ENCODE results near the gene LGI1.

DNA sequence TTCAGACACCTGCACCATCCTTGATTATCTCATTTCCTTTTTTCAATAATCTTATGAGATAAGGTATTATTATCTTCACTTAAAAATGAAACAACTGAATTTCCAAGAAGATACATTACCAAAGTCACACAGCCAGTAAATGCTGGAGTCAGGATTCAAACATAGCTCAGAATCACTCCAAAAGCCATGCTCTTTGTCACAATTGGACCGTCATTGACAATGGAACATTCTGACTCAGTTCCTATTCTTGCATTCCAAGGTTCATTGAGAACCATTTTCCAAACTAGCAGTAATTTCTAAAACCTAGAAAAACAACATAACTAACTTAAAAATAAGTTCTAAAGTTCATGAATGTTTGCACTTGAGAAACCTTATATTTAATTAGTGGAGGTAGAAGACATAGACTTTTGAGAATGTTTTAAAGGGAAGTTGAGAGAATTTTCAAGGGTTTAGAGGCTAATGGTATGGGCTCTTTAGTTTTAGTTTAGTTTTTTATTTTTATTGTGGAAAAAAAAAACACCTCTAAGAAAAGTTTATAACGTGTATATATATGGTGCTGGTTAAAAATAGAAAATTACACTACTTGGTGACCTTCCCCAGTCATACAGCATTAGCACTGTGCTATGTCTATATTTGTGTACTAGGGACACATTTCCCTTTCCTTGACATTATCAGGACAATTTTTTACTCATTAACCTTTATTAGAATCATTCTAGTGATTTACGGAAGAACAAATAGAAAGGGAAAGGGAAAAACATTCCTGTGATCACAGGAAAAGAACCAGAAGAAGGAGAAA is 30.9 kb downstream of the LGI1 start:
- TF ChIP-seq, protein P1, sequence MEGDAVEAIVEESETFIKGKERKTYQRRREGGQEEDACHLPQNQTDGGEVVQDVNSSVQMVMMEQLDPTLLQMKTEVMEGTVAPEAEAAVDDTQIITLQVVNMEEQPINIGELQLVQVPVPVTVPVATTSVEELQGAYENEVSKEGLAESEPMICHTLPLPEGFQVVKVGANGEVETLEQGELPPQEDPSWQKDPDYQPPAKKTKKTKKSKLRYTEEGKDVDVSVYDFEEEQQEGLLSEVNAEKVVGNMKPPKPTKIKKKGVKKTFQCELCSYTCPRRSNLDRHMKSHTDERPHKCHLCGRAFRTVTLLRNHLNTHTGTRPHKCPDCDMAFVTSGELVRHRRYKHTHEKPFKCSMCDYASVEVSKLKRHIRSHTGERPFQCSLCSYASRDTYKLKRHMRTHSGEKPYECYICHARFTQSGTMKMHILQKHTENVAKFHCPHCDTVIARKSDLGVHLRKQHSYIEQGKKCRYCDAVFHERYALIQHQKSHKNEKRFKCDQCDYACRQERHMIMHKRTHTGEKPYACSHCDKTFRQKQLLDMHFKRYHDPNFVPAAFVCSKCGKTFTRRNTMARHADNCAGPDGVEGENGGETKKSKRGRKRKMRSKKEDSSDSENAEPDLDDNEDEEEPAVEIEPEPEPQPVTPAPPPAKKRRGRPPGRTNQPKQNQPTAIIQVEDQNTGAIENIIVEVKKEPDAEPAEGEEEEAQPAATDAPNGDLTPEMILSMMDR (IDR thresholded peaks at IDR 0.05) = no peak
- no peak for TF ChIP-seq ZFX (IDR thresholded peaks at IDR 0.05; ENCODE audit: borderline replicate concordance)
